COLO668 (cell line): ENCODE results near the gene MRPL2.
"Not testable (repeated sequence)": the region's sequence is repeated elsewhere in the genome, so short reads cannot be mapped to it uniquely, and the experiment has no call there.

ENCODE experiments used
- DNase-seq: peaks from one replicate; lab custom pipeline; 2025; ENCODE audit not compliant: unreplicated experiment; lab: John Stamatoyannopoulos, UW

Gene MRPL2

DNA sequence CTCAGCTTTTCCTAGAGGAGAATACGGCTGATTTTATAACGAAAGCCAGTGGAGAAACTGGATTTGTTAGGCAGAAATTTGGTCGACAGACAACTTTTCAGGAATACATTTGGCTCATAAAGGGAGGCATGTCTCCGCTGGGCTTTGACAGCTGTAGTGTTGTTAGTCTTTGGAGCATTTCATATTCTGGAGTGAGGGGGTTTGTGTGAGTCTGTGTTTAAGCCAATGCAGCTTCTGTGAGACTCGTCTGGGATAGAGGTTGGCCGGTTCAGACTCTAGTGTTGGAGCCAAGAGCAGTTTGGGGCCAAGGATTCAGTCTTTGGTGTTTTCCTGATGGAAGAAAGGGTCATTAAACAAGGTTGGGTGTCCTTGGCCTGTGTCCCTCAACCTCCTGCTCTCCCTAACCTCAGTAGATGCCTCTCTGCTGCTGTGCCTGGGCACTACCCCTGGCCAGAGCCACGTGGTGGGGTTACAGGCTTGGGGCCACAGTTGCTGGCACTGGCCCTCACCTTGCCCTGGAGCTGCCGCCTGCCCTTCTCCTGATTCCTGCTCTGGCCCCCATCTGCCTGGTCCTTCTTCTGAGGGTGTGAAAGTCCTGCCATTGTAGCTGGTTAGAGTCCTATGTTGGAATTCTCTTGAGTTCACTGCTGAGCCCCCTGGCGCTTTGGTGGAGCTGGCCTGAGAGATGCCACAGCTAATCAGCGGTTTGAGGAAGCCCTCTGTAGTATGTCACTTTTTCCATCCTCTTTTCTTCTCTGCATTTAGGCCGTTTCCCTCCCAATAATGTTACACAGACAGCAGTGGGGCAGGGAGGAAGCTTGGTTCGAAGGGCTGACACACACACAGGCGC, 23.8 kb upstream of the MRPL2 start:
- no peak for DNase-seq

DNA sequence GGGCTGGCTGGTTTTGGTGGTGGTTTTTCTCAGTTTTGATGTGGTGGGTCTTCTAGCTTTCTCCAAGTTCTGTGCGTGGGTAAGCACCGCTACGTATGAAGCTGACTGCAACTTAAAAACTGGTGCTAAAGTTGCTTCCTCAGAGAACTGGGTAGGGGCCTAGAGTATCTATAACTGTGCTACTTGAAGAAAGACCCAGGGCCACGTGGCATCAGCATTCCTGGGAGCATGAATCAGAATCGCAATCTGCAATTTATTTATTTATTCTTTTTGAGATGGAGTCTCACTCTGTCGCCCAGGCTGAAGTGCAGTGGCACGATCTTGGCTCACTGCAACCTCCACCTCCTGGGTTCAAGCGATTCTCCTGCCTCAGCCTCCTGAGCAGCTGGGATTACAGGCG, 22.7 kb upstream of the MRPL2 start:
- DNase-seq = not testable (repeated sequence)

GRCh38 chr6:43081043-43081442, 21.8 kb upstream of the MRPL2 start:
- DNase-seq = no peak

GRCh38 chr6:43078691-43079090, 19.5 kb upstream of the MRPL2 start:
- no peak for DNase-seq

GRCh38 chr6:43077981-43078511, 18.8 kb upstream of the MRPL2 start:
- no peak for DNase-seq

DNA sequence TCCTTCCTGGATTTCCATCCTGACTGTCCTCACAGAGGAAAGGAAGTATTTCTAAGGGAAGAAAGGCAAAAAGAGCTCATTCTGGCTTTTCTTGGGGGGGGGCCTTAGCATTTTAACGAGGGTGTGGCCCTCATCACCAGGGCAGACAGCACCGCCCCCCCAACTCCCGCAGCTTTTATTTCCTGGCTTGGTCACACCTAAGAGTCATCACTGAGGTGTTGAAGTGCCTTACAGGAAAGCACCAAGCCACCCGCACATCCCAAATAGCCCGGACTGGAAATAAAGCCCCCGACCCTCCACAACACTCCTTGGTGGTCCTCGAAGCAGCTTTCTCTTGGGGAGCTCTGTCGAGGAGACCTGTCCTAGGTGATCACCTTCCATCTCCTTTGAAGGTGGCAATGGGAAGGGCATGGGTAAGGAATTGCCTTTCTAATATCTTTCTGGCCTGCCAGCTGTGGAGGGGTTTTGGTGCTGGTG, 18.1 kb upstream of the MRPL2 start:
- DNase-seq = peak; percentile 35

- peak; percentile 55 for DNase-seq
Observed at GRCh38 chr6:43076464-43077332, 17.5 kb upstream of the MRPL2 start.

- peak; percentile 64 for DNase-seq
Observed at GRCh38 chr6:43075670-43076463, 16.6 kb upstream of the MRPL2 start, which contains the start of gene PTK7. Gene PTK7 (plus strand): TSS chr6:43076314. CDS start chr6:43076489, 175 bp downstream.

DNA sequence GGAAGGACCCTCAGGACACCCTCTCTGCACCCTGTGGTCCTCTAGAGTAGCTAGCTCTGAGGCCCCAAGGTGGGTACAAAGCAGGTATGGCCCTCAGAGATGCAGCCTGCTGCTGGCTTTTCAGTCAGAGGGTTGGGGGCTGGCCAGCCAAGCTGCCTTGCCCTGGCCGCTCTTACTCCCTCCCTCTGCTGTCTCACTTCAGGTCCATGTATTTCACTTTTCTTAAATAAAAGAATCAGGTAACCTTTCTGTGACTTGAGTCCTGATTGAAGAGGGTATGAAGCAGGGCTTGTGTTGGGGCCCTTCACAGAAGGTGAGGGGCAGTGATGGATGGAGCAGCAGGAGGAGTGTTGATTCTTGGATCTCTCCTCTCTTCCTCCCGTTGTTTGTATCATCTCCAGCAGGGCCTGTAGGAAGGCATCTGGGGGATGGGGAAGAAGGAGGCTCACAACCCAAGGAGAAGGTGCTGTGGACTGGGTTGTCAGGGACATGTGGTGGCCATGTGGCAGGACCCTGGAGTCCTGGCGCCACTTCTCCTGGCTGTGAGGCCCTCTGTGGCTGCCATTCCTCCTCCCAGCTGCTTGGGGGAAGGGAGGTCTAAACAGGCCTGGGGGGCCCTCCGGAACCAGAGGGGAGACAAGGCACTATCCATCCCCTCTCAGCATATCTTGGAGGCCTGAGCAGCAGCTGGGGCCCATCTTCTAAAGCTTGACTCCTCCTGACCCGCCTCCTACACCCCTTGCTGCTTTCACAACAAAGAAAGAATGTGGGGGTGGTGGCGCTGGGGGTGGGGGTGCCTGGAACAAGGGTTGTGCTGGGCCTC, 15.8 kb upstream of the MRPL2 start:
- DNase-seq = no peak

DNA sequence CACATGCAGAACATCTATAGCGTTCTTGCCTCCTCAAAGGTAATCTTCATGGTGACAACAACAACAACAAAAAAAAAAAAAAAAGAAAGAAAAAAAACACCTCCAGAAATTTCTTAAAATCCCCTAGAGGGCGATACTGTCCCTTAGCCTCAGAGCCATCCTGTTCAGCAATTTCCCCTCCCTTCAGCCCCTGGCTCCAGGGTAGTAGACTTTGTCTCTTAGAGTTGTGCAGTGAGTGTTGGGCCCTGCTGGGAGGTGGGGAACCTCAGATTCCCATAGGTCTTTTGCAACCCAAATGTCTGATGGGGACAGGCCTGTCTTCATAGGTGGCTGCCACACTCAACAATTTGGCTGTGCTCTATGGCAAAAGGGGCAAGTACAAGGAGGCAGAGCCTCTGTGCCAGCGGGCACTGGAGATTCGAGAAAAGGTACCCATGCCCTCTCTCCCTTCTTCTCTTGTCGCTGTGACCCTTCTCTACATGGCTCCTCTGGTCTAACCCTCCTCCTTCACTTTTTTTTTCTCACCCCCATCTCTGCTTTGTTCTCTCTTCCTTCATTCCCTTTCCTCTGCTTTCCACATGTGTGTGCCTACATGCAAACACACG, 10.9 kb upstream of the MRPL2 start:
- peak; percentile 9 for DNase-seq

- DNase-seq = no peak
Observed at GRCh38 chr6:43062818-43063217, 3.6 kb upstream of the MRPL2 start.

GRCh38 chr6:43061861-43062260, 2.6 kb upstream of the MRPL2 start:
- no peak for DNase-seq

GRCh38 chr6:43060755-43061633, 1.8 kb upstream of the MRPL2 start:
- DNase-seq = no peak

- peak; percentile 42 for DNase-seq
Observed at GRCh38 chr6:43060034-43060754, 960 bp upstream of the MRPL2 start.

- no peak for DNase-seq
Observed at GRCh38 chr6:43058531-43058930, 703 bp downstream of the MRPL2 start.

DNA sequence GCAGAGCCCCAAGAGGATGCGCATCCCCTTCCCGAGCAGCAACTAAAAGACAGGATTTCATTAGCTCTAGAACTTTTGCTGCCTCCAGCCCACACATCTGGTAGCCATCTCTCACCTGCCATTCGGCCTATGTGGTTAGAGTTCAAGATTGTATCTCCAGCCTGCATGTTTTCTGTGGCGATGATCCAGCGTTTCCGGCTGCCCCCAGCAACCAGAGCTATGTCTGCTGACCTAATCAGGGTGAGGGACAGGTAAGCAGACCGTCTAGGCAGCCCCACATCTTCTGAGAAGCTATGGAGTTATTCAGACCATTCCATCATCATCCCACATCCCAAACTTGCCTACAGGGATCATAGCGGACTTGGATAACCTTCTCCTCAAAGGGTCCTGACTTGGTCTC, 3.3 kb downstream of the MRPL2 start:
- no peak for DNase-seq

DNA sequence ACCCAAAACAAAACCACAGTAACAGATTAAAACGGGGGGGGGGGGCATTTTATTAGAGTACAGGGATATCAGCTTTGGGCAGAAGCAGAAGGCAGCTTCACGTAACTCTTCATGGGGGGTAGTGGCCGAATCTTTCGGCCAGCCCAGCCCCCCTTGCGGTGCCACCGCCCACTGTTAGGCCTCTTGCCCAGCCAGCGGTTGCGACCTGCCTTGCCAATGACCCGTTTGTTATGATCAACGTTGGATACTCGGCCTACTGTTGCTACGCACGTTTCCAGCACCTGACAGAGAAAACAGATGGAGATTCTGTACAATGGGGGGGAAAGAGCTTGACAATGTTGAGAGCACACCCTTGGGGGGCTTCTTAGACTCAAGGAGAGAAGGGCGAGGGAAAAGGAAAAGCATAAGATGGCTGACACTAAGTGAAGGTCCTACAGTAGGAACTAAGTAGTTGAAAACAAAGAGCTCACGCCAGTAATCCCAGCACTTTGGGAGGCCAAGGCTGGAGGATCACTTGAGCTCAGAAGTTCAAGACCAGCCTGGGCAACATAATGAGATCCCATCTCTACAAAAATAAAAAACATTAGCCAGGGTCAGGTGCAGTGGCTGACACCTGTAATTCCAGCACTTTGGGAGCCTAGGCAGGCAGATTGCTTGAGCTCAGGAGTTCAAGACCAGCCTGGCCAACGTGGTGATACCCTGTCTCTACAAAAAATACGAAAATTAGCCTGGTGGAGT, 4.9 kb downstream of the MRPL2 start:
- DNase-seq = no peak
